Liver (tissue), 9 donors: ENCODE results near the gene MRPL46. TPM values are rescaled to one million over a fixed set of nuclear protein-coding genes. Genes with fewer than 3 reads are reported as not detected.

Source experiments
- DNase-seq: peaks from one replicate; pipeline ENCODE4 v3.0.0-alpha.2; 2017; ENCODE audit warnings: low spot score
- H3K27ac ChIP-seq, 2 donors: one replicate each; pipeline ENCODE4 v1.7.0; 2013; ENCODE audit warnings: inconsistent platforms in 2 of 2, low read length in 2 of 2, control low read depth in 1 of 2, low read depth in 1 of 2, mild to moderate bottlenecking in 1 of 2
- H3K27me3 ChIP-seq, 4 donors: one replicate each; pipeline versions ENCODE4 v1.6.1 to v1.7.0; 2013; ENCODE audit warnings: low read length in 3 of 4, inconsistent platforms in 1 of 4, mild to moderate bottlenecking in 1 of 4, moderate library complexity in 1 of 4; ENCODE audit not compliant: control insufficient read depth in 4 of 4, insufficient read depth in 4 of 4
- H3K36me3 ChIP-seq, 4 donors: one replicate each; pipeline versions ENCODE4 v1.6.1 to v1.7.0; 2013; ENCODE audit warnings: low read length in 3 of 4, mild to moderate bottlenecking in 3 of 4, low read depth in 1 of 4, moderate library complexity in 1 of 4; ENCODE audit not compliant: control insufficient read depth in 4 of 4, insufficient read depth in 3 of 4
- H3K4me1 ChIP-seq, 4 donors: one replicate each; pipeline versions ENCODE4 v1.6.1 to v1.7.0; 2013; ENCODE audit warnings: low read length in 3 of 4, mild to moderate bottlenecking in 3 of 4, moderate library complexity in 1 of 4; ENCODE audit not compliant: control insufficient read depth in 4 of 4, insufficient read depth in 4 of 4
- H3K4me3 ChIP-seq, 3 donors: one replicate each; pipeline versions ENCODE4 v1.6.1 to v1.7.0; 2013; ENCODE audit warnings: low read length in 3 of 3, control low read depth in 1 of 3, low read depth in 1 of 3, mild to moderate bottlenecking in 1 of 3
- H3K9ac ChIP-seq, 2 donors: one replicate each; pipeline ENCODE4 v1.7.0; 2013; ENCODE audit warnings: low read length in 2 of 2, mild to moderate bottlenecking in 2 of 2, moderate library complexity in 2 of 2, control low read depth in 1 of 2, low read depth in 1 of 2
- H3K9me3 ChIP-seq, 4 donors: one replicate each; pipeline versions ENCODE4 v1.6.1 to v1.7.0; 2013; ENCODE audit warnings: low read length in 3 of 4; ENCODE audit not compliant: control insufficient read depth in 4 of 4
- ATF3 ChIP-seq: IDR thresholded peaks from 2 replicates; pipeline ENCODE4 v1.6.1; 2016; ENCODE audit warnings: antibody characterized with exemption
- CTCF ChIP-seq: fragments of 150-350 bp; IDR thresholded peaks from 2 replicates; pipeline ENCODE4 v1.5.1; 2017; ENCODE audit warnings: improper control_type of control experiment, low read depth, low read length; ENCODE audit not compliant: missing input control
- EGR1 ChIP-seq, 2 donors: IDR thresholded peaks; 2 replicates each; pipeline ENCODE4 v1.6.1; 2016 to 2018; ENCODE audit warnings: antibody characterized with exemption in 2 of 2, low read depth in 2 of 2
- FOXA1 ChIP-seq: IDR thresholded peaks from 2 replicates; pipeline ENCODE4 v1.6.1; 2016; ENCODE audit warnings: antibody characterized with exemption
- FOXA2 ChIP-seq: IDR thresholded peaks from 2 replicates; pipeline ENCODE4 v1.6.1; 2016; ENCODE audit warnings: antibody characterized with exemption
- GABPA ChIP-seq, 2 donors: IDR thresholded peaks in 1 of 2; conservative IDR thresholded peaks in 1 of 2; 2 replicates each; pipeline ENCODE4 v1.6.1; 2016; ENCODE audit warnings: antibody characterized with exemption in 2 of 2, mild to moderate bottlenecking in 1 of 2, moderate library complexity in 1 of 2
- HNF4A ChIP-seq, 2 donors: conservative IDR thresholded peaks; 2 replicates each; pipeline ENCODE4 v1.6.1; 2016; ENCODE audit warnings: antibody characterized with exemption in 2 of 2, mild to moderate bottlenecking in 2 of 2
- HNF4G ChIP-seq: IDR thresholded peaks from 2 replicates; pipeline ENCODE4 v1.6.1; 2016; ENCODE audit warnings: antibody characterized with exemption
- JUND ChIP-seq, 2 donors: IDR thresholded peaks; 2 replicates each; pipeline ENCODE4 v1.6.1; 2016; ENCODE audit warnings: antibody characterized with exemption in 2 of 2
- MAX ChIP-seq: IDR thresholded peaks from 2 replicates; pipeline ENCODE4 v1.6.1; 2016; ENCODE audit warnings: antibody characterized with exemption
- NR2F2 ChIP-seq: IDR thresholded peaks from 2 replicates; pipeline ENCODE4 v1.6.1; 2016; ENCODE audit warnings: antibody characterized with exemption
- RAD21 ChIP-seq, 2 donors: IDR thresholded peaks; 2 replicates each; pipeline ENCODE4 v1.6.1; 2016; ENCODE audit warnings: antibody characterized with exemption in 2 of 2, mild to moderate bottlenecking in 2 of 2
- REST ChIP-seq: IDR thresholded peaks from 2 replicates; pipeline ENCODE4 v1.6.1; 2016; ENCODE audit warnings: antibody characterized with exemption, mild to moderate bottlenecking
- RXRA ChIP-seq, 2 donors: IDR thresholded peaks; 2 replicates each; pipeline ENCODE4 v1.6.1; 2017 to 2018; ENCODE audit warnings: antibody characterized with exemption in 2 of 2, mild to moderate bottlenecking in 1 of 2
- SP1 ChIP-seq: IDR thresholded peaks from 2 replicates; pipeline ENCODE4 v1.6.1; 2018; ENCODE audit warnings: antibody characterized with exemption, mild to moderate bottlenecking
- TAF1 ChIP-seq: conservative IDR thresholded peaks from 2 replicates; pipeline ENCODE4 v1.6.1; 2016; ENCODE audit warnings: antibody characterized with exemption, mild to moderate bottlenecking
- YY1 ChIP-seq: IDR thresholded peaks from 2 replicates; pipeline ENCODE4 v1.6.1; 2016; ENCODE audit warnings: antibody characterized with exemption, mild to moderate bottlenecking
- ZBTB33 ChIP-seq: IDR thresholded peaks from 2 replicates; pipeline ENCODE4 v1.6.1; 2016; ENCODE audit warnings: antibody characterized with exemption
- WGBS: extraction: QIAGEN DNeasy Blood & Tissue Kit; methylation state at CpG from one replicate; pipeline ENCODE4 v1.1.7; 2013; 5-methylcytosine and 5-hydroxymethylcytosine counted together
- polyA plus RNA-seq, 2 donors: library from polyadenylated mRNA; stranded (reverse) in 1 of 2; unstranded in 1 of 2; fragments of 200-250 nt in 1 of 2; fragments of >200 nt in 1 of 2; fragmentation: Nextera tagmentation in 1 of 2; extraction: Ambion mirVana in 1 of 2; gene quantifications; one replicate each; pipeline versions ENCODE4 v1.2.1 to v1.2.3, GENCODE V29; 2013 to 2015
- total RNA-seq, 2 donors: library from RNA; depleted of rRNA; stranded (reverse); fragments of >200 nt; gene quantifications; one replicate each; pipeline ENCODE4 v1.2.3, GENCODE V29; 2014
- donor health status: healthy.
- donor health status: healthy.
- donor health status: healthy.
- donor health status: healthy.
- donor health status: healthy.

The MRPL46 gene
- total and polyA plus RNA-seq, 4 donors, result 16.1 to 63.5 (median 39.2) TPM

GRCh38 chr15:88470625-88471372 lies 3.6 kb upstream of the MRPL46 start:
- H3K9ac ChIP-seq, result no peak overlapping the region
- no peaks in the 10 kb centered on the region for H3K27me3 ChIP-seq
- peaks cover 3 to 28% (median 17%) of the 10 kb centered on the region in 4 donors for H3K36me3 ChIP-seq
- no peaks in the 10 kb centered on the region for H3K9me3 ChIP-seq
- no peak for DNase-seq
- TF ChIP-seq FOXA1, result no peak
- no peak for TF ChIP-seq CTCF
- TF ChIP-seq JUND (IDR thresholded peaks at IDR 0.05), result no peak
- no peak for TF ChIP-seq RAD21 (IDR thresholded peaks at IDR 0.05)
- no peak for TF ChIP-seq HNF4G
- no peak for TF ChIP-seq MAX
- no peak for TF ChIP-seq NR2F2
- no peak for TF ChIP-seq YY1
- no peak for TF ChIP-seq ATF3
- TF ChIP-seq TAF1, result no peak
- no peak for TF ChIP-seq SP1
- TF ChIP-seq ZBTB33, result no peak
- no peak for TF ChIP-seq GABPA (IDR thresholded peaks at IDR 0.05 in 1 of 2, conservative IDR thresholded peaks at IDR 0.05 in 1 of 2)
- TF ChIP-seq FOXA2, result no peak
- TF ChIP-seq RXRA (IDR thresholded peaks at IDR 0.05), result no peak
- no peak for TF ChIP-seq EGR1 (IDR thresholded peaks at IDR 0.05; ENCODE audit: low read depth in 2 of 2)
- no peak for TF ChIP-seq HNF4A (conservative IDR thresholded peaks at IDR 0.05)
- TF ChIP-seq REST, result no peak
- peaks cover 4 to 21% (median 17%) of the 10 kb centered on the region in 4 donors for H3K4me1 ChIP-seq
- WGBS, result 91% methylated on average over 6 of the region's 6 CpGs
- H3K4me3 ChIP-seq, result no peak overlapping the region
- H3K27ac ChIP-seq, result no peak overlapping the region
